Measurements from ENCODE around the gene MESP1. TPM values are rescaled to one million over a fixed set of nuclear protein-coding genes. Genes with fewer than 3 reads are reported as not detected.

MESP1 gene
- total RNA-seq, 1 experiment from 2014 or later, result 8.8 TPM

GRCh38 chr15:89758283-89758682 lies 7.2 kb upstream of the MESP1 start:
- BruUV-seq (replicated peaks), result no TSS peak

More at GRCh38 chr15:89758283-89758682, 7.2 kb upstream of the MESP1 start:
- Histone ChIP-seq H4K20me1 (ENCODE audit: insufficient read depth) (no peaks in the 10 kb centered on the region), H3K9me3 (ENCODE audit: control insufficient read depth in 1 of 2, insufficient read depth in 1 of 2, low read depth in 1 of 2, low read length in 2 of 2) (no peaks in the 10 kb centered on the region), H3K4me3 (replicated peaks in 1 of 2; ENCODE audit: low read depth in 1 of 2, low read length in 2 of 2) (no peak overlapping the region), H3K4me2 (ENCODE audit: low read length) (no peak overlapping the region), H3K27me3 (ENCODE audit: insufficient read depth, low read length) (no peaks in the 10 kb centered on the region), H3K9me2 (ENCODE audit: insufficient read depth) (no peaks in the 10 kb centered on the region), H3K4me1 (ENCODE audit: control insufficient read depth in 1 of 2, insufficient read depth in 2 of 2, low read length in 2 of 2) (peaks cover 0 to 10% of the 10 kb centered on the region in 2 experiments; a peak in 1 of 4 replicates), H3K27ac (ENCODE audit: low read depth, low read length) (no peak overlapping the region), H3K9ac (ENCODE audit: low read length) (no peak overlapping the region), H3K79me2 (ENCODE audit: insufficient read depth, low read length) (no peaks in the 10 kb centered on the region), H2AFZ (ENCODE audit: low read depth, low read length, poor library complexity, severe bottlenecking) (no peak overlapping the region), H3K36me3 (ENCODE audit: control insufficient read depth in 1 of 2, insufficient read depth in 2 of 2, low read length in 2 of 2) (no peaks in the 10 kb centered on the region)
- no peak for ATAC-seq
- intact Hi-C loops (cut with micrococcal nuclease), result no loop called here
- no peak for TF ChIP-seq CBX3 (IDR thresholded peaks at IDR 0.05; ENCODE audit: low read depth)
- TF ChIP-seq ATF3 (IDR thresholded peaks at IDR 0.05), result no peak
- TF ChIP-seq ZFX (IDR thresholded peaks at IDR 0.05), result no peak
- TF ChIP-seq ELF1 (IDR thresholded peaks at IDR 0.05; ENCODE audit: borderline replicate concordance, low read depth), result no peak
- TF ChIP-seq RAD21 (IDR thresholded peaks at IDR 0.05; ENCODE audit: low read depth), result no peak
- TF ChIP-seq TCF7L2 (IDR thresholded peaks at IDR 0.05; ENCODE audit: borderline replicate concordance, extremely low read depth, insufficient read depth, insufficient read length), result no peak
- TF ChIP-seq EZH2 (IDR thresholded peaks at IDR 0.05), result no peak
- TF ChIP-seq SRF (IDR thresholded peaks at IDR 0.05; ENCODE audit: low read depth), result no peak
- TF ChIP-seq MAX (IDR thresholded peaks at IDR 0.05), result no peak
- TF ChIP-seq ZBTB33 (IDR thresholded peaks at IDR 0.05; ENCODE audit: extremely low read depth, insufficient replicate concordance, low read length), result no peak
- no peak for TF ChIP-seq CTCF (IDR thresholded peaks at IDR 0.05 in 2 of 3, conservative IDR thresholded peaks at IDR 0.05 in 1 of 3; ENCODE audit: borderline replicate concordance in 1 of 3, insufficient read depth in 1 of 3, low read depth in 2 of 3, low read length in 2 of 3)
- RAD21 ChIA-PET (ENCODE audit: low non-redundant PET in 1 of 2, low total read pairs in 2 of 2, uncharacterized antibody in 2 of 2, unreplicated experiment in 2 of 2), result interaction anchor here in 1 of 2 experiments (0.7 kb wide), 1 partner anchor 325 kb away, joined by 3 read pairs; no protein-coding TSS in a partner anchor
- DNase-seq (ENCODE audit: low read depth, low spot score), result no peak
- CTCF ChIA-PET, result interaction anchor here (0.9 kb wide), 1 partner anchor 130 kb away, joined by 4 read pairs; no protein-coding TSS in a partner anchor
- POLR2A ChIA-PET, result no interaction called here
